NCI-H748 (cell line): ENCODE results near the gene DYNLRB2.

Source experiments
- DNase-seq: peaks from one replicate; lab custom pipeline; 2025; ENCODE audit not compliant: unreplicated experiment; lab: John Stamatoyannopoulos, UW

DYNLRB2 gene

GRCh38 chr16:80596507-80597207 is 55.9 kb downstream of the DYNLRB2 start:
- DNase-seq, result no peak

GRCh38 chr16:80599466-80599865 is 58.7 kb downstream of the DYNLRB2 start:
- DNase-seq, result no peak
